Daoy (cell line): Measurements from ENCODE around the gene THUMPD2. TPM values are rescaled to one million over a fixed set of nuclear protein-coding genes. Genes with fewer than 3 reads are reported as not detected.

Experiments
- DNase-seq: peaks from one replicate; pipeline ENCODE4 v3.0.0-alpha.2; 2015; ENCODE audit warnings: low read depth
- total RNA-seq: library from RNA; depleted of rRNA; stranded (reverse); fragments of >200 nt; shearing (Covaris generic); gene quantifications from 2 replicates; pipeline ENCODE4 v1.2.3, GENCODE V29; 2014

Gene THUMPD2
- total RNA-seq, 1 experiment from 2014 or later, result 15.8 TPM

DNA sequence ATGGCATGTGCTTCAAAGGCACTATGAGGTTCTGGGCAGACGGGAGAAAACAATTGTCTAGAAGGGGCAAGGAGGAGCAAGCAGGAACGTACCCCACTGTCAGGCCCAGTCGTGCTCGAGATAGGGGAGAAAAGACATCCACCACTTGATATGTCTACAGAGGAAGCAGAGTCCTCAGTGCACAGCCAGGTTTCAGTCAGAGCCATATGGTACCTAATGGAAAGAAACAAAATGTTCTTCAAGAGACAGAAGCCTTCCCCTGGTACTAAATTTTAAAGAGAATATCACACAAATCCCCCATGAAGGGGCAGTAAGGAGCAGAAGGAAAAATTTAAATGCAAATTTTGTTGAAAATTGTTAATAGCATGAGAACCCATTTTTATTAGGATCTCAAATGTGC lies 21.9 kb downstream of the THUMPD2 start:
- no peak for DNase-seq

DNA sequence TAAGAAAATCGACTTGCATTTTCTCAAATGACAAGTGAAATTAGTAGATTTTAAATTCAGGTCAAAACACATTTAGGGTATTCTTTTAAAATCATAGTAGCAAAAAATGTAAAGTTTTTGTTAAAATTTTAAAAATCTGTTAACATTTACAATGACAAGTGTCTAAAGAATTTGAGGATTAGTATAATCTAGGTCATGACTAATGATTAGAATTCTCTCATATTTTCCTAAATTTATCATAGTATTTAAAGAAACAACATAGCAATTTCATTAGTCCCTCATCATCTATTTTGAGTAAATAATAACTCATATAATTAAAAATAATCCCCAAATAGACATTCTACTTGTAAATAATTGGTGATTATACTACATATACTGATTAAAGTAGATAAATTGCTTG lies 23.6 kb downstream of the THUMPD2 start:
- no peak for DNase-seq

DNA sequence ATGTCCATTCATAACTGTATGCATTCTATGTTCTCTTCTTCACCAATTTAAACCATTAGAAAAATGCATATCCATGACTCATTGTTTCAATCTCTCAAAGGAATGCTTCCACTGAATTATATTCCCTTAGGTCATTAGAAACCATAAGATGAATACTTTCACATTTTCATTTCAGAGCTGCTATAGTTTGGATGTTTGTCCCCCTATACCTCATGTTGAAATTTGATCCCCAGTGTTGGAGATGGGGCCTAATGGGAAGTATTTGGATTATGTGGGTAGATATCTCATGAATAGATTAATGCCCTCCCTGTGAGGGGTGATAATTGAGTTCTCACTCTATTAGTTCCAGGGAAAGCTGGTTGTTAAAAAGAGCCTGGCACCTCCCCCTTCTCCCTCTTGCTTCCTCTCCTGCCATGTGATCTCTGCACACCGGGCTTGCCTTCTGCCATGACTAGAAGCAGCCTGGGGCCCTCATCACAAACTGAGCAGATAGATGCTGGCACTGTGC lies 35.7 kb downstream of the THUMPD2 start:
- DNase-seq, result no peak

DNA sequence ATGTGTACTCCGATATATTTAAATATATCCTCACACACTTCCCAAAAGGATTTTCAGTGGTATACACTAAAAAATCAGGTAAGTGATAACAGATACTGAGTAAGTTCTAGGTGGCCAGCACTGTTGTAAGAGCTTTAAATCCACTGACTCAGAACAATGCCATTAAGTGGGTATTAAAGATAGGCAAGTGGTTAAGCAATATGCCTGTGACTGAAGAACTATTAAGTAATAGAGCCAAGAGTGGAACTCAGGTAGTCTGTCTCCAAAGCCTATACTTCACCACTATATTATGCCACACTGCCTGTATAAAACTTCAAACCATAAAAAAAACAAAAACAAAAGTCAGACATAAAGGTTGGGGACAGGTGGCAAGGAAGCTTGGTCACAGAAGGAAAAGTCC lies 37.2 kb downstream of the THUMPD2 start:
- no peak for DNase-seq

DNA sequence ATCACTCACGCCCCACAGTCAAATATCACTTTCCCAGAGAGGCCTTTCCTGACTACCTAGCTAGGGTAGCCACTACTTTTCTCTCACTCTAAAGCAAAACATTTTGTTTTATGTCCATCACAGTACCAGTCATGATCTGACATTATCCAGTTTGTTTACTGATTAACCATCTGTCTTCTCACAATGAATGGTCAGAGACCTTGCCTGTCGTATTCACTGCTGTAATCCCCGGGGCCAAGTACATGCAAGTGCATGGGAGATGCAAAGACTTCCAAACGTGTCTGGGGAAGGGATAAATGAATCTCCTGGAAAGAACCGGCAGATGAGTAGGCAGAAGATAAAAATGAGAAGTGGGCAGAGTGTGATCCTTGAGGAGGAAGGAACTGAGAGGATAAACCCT lies 39.7 kb downstream of the THUMPD2 start:
- no peak for DNase-seq

DNA sequence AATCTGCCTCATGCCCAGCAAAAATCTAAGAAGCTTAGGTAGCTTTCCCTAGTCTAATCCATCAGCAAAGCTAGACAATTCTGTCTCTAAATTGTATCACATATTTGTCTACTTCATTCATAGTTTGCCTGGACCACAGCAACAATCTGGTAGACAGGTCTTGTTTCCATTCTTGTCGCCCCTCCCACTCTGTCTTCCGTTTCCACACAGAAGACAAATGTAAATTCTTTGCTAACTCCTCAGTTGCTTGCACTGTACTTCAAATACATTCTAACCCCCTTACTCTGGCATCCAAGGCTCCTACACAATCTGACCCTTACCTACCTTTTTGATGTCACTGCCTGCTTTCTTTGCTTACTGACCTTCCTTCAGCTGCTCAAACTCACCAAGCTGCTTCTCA lies 40.1 kb downstream of the THUMPD2 start:
- no peak for DNase-seq

DNA sequence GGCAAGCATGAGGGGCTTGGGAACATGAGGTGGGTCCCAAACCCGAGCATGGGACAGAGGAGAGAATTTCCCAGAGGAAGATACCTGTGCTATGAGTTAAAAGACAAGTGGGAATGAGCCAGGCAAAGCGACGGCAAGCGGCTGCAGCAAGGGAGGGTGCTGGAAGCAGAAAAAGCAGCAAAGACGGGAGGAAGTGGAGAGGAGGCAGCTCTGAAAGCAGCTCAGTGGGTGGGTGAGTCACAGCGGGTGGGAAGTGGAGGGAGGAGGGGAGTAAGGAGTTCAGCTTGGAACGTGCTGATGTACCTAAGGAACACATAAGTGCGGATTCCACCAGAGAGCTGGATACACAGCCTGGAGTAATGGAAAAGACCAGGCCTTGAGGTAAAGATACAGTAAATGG lies 41.4 kb downstream of the THUMPD2 start:
- DNase-seq, result peak; percentile 91

DNA sequence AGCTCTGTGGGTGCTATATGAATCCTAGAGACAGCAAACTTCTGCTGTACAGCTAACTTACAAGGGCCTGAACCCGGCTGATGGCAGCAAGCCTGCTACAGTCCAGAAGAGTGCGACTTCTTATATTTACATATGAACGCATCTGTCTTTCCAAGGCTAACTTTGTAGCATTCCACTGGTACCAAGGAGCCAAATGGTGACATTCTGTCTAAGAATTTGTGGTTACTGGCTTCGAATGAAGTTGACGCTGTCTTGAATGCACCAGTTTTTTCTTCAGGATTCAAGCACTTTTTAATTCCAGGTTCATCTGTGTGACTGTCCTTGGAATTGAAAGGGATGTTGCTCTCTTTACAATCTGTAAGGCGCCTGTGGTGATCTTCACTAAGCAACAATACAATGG lies 42.4 kb downstream of the THUMPD2 start:
- peak; percentile 74 for DNase-seq

DNA sequence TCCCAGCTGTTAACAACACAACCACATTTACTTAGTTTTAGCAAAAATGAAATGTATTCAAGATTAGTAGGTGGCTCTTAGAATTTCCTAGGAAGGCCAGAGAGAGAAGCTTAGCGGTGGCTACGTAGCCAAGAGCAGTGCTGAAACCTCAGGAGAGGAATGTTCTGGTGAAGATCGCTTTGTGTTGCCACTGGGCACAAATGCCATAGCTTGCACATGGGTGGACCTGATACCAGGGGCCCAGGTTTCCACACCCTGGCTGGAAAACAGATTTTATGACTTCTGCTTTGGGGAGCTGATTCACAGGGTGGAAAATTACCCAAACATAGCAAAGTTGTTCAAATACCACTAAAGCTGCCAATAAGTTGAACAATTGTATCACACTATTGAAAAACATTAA lies 43.4 kb downstream of the THUMPD2 start:
- DNase-seq, result no peak

DNA sequence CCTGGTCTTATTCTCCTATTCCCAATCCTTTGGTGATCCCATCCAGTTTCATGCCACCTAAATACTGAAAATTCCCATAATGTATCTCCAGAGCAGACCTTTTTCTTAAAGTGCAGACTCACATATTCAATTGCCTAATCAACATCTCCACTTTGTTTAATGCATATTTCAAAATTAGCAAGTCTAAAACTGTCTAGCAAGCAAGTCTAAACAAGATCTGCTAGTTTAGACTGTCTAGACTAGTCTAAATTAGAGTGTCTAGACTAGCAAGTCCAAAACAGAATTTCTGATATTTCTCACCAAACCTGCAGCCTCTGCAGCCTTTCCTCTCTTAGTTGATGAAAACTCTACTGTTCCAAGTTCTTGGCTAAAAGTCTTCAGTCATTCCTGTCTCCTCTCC lies 44.6 kb downstream of the THUMPD2 start:
- no peak for DNase-seq

DNA sequence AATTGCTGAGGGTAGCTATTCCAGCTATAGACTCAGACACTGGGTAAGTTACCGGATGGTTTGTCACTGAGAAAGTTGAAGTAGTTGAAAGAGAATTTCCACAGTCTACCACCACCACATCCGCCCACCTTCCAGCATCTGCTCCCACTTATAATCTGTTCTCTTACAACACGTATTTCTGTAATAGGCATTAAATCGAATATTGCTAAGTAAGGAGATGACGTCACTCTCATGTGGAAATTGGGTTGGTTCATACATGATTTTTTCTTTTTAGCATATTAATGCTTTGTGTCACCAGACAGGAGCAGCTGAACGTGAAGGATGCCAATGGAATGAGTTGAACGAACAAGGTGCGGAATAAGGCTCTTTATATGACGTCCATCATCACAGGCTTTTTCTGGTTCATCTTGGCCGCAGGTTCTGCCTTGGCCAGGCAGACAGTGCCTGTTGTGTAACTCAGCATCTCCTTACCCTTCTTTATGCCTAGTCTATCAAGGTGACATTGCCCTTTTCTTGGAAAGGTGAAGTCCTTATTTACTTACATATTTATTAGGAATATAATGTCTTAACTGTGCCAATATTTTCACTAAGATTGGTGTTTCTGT lies 45.9 kb downstream of the THUMPD2 start:
- no peak for DNase-seq

DNA sequence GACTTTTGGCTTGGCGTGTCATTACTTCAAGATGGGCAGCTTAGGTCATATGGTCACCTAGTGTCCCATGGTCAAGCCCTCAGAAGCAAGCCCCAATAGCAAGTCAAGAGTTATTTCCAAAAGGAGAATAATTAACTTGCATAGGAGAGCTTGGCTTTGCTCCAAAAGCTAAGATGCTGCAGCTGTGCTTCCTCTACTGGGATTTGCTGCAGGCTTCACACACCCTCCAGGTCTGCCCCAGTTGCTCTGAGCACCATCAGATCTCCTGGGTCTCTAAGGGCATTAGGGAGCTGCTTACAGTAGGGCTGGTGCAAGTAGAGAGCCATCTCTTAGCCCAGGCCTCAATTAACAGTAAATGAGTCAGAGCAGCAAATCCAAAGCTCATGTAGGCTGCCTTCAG lies 46.6 kb downstream of the THUMPD2 start:
- DNase-seq, result no peak

DNA sequence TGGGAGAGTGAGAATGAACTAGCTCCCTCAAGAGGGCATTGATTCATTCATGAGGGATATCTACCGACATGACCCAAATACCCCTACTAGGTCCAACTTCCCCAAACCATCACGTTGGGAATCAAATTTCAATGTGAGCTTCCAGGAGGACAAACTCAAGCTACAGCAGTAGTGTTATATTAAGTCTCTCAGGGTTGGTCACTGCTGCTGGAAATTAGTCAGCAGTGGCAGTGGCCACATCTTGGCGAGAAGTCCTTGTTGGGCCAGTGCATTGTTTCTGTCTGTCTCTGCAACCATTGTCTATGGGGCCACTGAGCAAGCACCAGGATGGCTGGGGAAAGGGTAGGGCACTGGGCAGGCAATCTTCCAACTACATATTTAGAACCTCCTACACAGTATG lies 47.5 kb downstream of the THUMPD2 start:
- no peak for DNase-seq

DNA sequence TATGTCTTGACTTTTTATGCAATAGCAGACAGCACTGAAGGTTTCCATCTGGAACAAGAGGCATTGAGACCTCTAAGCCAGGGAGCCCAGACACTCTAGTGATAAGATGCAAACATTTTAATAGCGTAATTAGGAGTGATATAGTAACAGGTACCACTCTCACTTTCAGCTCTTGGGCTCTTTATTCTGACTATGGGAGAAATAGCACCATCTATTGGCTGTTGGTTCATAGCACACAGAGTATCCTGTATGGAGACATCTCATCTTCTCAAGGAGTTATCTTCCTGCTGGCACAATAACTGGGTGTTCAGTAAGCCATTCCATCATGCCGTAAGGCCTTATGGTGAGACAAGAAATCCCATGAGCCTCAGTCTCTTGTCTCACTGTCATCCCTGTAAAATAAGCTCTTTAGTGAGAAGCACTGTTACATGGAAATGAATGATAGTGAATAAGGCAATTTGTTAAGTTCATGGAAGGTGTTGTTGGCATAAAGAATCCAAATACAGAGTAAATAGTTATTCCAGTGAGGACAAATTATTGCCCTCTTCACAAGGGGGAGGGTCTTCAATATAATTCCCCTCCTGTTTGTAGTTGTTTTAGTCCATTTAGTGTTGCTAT lies 48.3 kb downstream of the THUMPD2 start:
- peak; percentile 19 for DNase-seq

DNA sequence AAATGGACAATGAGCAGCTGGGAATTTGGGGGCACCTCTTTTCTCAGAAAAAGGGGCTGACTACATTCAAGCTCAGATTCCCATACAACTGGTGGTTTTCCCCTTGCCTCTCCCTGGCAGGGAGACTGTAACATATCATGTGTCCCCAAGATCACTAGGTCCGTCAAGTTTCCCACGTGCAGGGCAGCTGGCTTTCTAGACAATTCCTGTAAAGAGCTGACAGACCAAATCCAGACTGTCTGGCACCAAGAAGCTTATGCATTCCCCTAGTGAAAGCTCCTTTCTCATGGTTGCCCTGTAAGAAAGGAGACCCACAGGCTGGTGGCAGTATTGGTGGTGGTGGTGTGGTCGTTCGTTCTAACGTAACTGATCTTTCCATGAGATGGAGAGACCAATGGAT lies 48.8 kb downstream of the THUMPD2 start:
- DNase-seq, result no peak

DNA sequence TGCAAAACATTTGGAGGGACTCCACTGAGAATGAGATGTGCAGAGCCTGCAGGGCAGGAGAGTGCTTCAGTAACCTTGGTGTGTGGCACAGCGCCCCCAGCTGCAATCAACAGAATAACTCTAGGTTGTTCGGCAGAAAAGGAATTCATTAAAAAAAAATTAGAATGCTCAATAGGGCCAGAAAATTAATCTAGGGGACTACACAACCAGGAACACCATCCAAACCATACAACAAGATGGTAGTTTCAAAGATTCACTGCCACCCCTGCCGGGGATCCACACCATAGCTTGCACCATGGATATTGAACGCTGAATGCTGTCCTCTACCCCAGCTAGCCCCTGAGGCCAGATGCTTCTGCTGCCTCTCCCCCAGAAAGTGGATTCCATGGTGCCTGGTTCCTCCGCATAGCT lies 50.1 kb downstream of the THUMPD2 start:
- peak; percentile 69 for DNase-seq

DNA sequence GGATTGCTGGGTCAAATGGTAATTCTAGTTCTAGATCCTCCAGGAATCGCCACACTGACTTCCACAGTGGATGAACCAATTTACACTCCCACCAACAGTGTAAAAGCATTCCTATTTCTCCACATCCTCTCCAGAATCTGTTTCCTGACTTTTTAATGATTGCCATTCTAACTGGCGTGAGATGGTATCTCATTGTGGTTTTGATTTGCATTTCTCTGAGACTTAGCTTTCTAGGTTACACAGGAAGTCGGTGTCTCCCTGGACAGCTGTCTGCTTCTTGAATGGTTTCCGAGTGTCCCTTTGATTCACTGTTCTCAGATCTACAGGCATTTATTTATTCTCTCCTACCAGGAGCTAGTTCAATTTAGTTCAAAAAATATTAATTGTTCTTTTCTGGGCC lies 51.0 kb downstream of the THUMPD2 start:
- peak; percentile 62 for DNase-seq

DNA sequence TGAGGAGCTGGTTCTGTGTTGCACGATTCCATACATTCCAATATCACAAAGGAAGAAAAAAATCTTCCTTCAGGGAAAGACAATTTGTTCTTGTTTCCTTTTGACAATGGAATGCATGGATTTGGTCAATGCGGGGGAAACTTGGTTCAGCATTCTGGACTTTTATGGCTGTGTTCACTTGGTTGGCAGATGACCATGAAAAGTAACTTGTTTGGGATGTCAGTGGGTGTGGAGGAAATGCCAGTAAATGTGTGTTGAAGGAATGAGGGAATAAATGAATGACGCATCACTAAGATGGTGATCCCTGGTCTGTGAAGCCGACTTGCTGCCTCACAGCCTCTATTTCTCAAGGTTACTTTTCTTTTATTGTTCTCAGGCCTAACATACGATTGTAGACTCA lies 53.7 kb downstream of the THUMPD2 start:
- DNase-seq, result no peak

DNA sequence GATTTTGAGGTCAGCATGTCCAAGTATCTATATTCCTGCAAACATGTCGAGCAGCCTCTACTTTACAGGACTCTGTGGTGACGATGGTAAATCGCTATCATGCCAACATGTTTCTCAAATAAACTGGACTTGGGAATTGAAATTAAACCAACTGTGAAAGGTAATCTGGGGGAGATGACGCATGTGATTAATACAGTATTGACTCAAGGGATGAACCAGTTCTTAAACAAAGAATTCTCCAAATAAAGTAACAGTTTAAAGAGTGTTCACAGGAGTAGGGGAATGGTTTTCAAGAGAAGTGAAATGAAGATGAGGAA lies 54.3 kb downstream of the THUMPD2 start:
- DNase-seq, result peak; percentile 54

DNA sequence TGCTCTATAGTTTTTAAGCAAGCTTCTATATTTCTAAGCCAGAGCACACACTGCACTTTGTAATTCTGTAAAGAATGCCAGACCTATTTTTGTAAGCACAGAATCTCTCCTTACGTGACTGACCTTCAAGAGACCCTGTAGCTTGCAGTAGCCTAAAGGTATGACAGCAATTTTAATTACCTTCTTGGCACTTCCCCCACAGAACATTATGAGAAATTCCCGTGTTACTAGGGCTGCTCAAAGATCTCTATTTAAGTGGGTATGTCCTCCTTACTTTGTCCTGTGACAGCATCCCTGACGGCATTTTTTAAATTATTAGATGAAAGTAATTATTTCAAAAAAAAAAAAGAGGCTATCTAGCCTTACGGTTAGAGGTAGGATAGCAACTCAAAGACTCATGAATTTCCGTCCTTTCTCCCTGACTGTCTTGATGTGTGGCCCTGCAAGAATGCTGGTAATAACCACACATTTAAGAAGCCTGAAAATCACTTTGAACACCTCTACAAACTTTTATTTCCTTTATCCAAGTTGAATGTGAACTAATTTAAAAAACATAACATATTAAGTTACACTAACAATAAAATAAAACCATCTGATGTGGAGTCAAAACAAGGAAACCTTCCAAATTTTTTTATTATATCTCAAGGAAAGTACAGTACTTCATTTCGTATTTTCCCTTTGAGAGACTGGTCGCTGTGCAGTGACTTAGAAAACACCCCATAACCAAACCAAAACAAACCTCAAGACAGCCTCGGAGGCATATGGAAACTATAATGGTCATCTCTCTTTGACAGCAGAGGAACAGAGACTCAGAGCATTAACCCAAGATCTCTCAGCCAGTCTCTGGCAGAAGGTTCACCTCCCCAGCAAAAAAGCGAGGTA lies 54.9 kb downstream of the THUMPD2 start:
- peak; percentile 42 for DNase-seq

DNA sequence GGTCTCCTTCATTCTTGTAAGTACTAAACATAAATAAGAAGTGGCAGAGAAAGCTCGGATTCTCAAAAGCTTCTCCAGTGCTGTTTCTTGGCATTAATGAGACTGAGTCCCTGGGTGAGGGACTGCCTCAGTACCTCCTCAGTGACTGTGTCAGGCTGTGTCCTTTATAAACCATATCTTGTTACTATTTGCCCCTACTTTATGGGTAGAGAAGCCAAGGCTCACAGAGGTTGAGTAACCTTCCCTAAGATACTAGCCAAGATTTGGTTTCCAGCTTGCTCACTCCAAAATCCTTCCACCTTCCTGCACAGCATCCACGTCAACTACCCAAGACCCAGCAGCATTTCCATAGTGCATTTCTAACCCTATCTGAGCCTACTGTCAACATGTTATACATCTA lies 55.6 kb downstream of the THUMPD2 start:
- DNase-seq, result no peak

DNA sequence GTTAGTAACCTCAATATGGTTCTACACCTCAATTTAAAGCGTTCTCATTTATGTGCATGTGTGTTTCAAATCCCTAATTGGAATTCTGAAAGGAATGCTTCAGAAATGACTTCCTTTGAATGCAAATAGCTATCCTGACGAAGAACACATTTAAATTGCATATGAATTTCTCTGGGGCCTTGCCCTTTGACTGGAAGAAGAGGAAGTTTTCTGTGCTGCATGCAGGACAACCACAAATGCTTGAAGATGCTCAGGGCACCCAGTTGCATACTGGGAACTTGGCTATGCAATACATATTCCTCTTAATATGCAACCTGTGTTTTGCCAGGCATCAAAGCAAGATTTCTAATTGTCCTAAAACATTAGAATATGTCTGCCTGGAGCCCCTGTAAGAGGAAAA lies 58.1 kb downstream of the THUMPD2 start:
- DNase-seq, result no peak

DNA sequence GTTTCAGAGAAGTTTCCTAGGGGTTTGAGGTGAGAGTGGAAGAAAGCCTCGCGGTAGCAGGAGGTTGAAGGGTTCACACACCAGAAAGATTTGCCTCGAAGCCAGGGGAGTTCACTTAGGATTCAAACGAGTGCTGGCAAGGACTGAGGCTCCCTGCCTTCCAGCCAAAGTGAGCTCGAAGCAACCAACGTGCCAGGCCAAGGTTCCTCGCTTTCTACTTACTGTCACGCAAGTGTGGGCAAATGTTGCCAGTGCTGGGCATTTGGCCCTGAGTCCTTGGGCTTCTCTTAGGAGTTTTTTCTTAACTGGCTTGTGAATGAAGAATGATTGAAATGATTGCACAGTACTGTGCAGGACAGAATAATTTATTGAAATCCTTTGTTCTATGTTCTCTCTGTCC lies 59.7 kb downstream of the THUMPD2 start:
- DNase-seq, result no peak
